GM18520 (cell line): Measurements from ENCODE around the gene LANCL2.
"Not testable (repeated sequence)": the region's sequence is repeated elsewhere in the genome, so short reads cannot be mapped to it uniquely, and the experiment has no call there.

Experiments
- ATAC-seq: cut with Tn5 transposase; IDR thresholded peaks from one replicate; pipeline ENCODE4 v1.9.1; 2021; ENCODE audit not compliant: unreplicated experiment

The LANCL2 gene

GRCh38 chr7:55469271-55469681 lies 104.1 kb downstream of the LANCL2 start:
- ATAC-seq: no peak

DNA sequence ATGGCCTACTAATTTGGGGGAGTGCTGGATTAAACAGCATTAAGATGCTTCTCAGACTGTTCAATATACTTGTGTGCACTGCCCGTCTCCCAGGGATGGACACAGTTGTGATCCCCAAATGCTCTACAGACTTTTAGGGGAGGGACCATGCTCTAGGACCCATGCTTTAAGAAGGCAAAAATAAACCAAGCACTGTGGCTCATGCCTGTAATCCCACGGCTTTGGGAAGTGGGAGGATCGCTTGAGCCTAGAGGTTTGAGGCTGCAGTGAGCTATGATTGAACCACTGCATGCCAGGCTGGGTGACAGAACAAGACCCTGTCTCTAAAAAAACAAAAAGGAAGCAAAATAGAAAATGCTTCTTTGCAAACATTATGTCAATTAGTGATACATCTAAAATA lies 104.6 kb downstream of the LANCL2 start:
- ATAC-seq: no peak

GRCh38 chr7:55470261-55470660 lies 105.1 kb downstream of the LANCL2 start:
- no peak for ATAC-seq

DNA sequence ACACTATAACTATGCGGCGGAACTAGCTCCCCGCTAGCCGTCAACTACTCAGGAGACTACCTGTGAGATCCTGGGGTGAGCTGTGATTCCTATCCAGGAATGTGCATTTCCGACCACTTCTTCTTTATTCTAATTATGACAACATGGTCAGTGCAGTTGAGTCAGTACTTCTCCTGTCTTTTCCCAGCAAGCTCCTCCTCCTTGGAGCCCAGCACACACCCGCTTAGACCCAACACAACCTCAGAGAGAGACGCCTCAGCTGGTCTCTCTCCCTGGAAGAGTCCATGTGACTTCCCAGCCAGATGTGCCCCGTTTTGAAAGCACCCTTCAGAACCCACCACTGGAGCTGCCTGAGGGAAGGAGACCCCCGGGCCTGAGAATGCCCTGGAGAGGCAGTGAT lies 106.5 kb downstream of the LANCL2 start:
- ATAC-seq: not testable (repeated sequence)

DNA sequence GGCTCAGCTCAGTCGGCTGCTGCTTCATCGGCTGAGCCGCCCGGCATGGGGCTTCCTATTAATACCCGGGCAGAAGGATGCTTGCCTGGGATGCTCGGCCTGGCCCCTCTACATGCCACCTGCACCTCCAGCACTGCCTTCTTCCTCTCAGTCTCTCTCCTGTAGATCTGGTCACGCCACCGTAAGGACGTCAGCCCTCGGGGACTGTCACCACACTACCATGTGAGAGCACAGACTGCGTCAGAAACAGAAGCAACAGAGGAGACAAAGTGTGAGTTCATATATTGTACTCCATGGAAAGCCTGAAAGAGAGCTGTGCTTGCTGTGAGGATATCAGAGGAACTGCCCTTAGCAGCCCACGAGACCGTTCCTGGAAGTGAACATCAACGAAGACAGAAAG lies 107.3 kb downstream of the LANCL2 start:
- ATAC-seq: not testable (repeated sequence)

DNA sequence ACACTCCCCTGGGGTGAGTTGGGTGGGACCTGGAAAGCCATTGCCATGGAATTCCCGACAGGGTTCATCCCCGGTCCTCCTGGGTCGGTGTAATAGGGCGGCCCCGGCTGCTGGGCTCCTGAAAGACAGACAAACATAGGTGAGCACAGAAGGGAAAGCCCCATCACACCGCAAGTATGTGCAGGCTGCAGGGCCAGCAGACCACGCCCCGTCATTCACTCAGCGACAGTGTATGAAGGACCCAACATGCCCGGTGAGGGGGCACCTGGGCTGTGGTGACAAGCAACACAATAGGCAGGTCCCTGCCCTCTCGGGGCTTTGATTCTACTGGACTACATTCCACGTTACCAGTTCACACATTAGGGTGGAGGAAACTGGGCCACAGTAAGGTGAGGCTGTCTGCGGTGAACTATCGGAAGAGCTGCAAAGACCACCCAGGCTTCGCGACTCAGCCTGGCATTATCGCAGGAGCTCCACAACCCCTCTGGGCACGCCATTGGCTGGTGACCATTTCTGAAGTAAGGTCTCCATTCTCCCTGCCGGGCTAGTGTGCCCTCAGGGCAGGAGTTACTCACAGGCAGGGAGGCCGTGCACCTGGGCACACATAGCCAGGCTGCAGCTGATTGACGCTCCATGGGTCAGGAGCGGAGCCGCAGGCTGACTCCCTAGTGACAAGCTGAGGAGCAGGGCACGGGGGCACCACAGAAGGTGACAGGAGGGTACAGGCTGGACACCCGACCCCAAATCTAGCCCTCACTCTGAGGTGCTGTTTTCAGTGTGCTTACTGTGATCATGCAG lies 108.0 kb downstream of the LANCL2 start:
- ATAC-seq: no peak

- no peak for ATAC-seq
These were observed 108.8 kb downstream of the LANCL2 start for GRCh38 chr7:55473932-55474331.

GRCh38 chr7:55474944-55475854 lies 110.1 kb downstream of the LANCL2 start:
- no peak for ATAC-seq

DNA sequence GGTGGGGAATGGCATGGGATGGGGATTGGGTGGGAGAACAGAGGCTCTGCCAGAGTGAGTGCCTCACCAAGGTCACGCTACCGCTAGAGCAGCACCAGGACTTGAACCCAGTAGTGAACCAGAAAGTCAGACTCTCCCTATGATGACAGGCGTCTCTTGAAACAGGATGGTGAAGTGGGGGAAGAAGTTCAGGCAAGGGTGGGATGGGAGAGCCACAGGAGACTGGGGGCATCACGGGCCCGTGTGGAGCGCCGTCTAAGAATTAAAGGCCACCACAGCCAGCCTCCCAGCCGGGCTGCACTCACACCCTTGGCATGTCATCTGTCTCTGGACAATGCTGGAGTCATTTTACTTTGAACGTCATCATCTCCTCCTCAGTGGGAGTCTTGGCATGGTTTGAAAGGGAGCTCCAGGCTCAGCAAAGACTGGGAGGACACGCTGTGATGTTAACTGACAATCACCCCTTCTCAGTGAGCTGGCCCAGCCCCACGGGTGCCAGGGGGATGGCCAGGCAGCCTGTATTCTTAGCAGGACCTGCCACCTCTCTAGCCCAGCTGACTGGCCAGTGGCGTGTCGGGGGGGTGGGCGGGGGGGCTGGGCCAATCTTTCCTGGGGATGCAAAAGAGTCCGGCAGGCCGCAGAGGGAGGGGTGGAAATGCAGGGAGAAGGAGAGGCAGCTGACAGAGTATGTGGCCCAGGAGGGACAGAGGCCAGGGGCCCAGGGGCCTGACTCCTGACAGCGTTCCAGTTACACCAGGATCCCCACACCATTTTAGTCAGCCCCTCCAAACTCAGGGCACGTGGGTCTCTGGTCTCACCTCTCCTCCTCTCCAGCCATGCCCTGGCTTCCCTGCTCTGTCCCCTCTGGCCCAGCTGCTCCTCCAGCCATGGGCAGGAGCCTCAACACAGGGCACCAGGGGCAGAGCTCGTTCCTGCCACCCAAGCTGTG lies 111.0 kb downstream of the LANCL2 start:
- no peak for ATAC-seq

- no peak for ATAC-seq
These were observed 112.0 kb downstream of the LANCL2 start for GRCh38 chr7:55476852-55477780.

DNA sequence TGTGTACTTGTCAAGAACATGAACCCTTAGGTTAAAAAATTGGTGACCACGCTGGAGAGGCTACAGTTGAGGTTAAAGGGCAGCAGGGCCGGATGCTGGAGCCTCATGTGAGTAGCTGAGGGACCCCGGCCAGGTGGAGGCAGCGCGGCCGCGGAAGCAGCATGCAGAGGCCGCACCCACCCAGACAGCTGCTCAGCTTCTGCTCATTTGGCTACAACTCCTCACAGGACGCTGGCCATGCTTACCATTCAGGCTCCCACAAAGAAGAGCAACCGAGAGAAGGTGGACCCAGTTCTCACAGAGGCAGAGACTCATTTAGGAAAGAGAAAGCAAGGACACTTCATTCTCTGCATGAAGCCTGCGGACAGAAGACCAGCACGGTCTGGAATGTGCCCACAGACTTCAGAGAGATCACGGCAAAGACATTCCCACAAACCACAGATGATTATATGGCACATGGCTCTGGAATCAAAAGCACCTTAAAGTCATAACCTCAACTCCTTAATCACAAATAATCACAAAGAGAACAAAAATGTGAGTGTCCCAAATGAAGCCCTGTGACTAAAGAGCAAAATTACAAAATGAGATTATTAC lies 112.7 kb downstream of the LANCL2 start:
- ATAC-seq: no peak

DNA sequence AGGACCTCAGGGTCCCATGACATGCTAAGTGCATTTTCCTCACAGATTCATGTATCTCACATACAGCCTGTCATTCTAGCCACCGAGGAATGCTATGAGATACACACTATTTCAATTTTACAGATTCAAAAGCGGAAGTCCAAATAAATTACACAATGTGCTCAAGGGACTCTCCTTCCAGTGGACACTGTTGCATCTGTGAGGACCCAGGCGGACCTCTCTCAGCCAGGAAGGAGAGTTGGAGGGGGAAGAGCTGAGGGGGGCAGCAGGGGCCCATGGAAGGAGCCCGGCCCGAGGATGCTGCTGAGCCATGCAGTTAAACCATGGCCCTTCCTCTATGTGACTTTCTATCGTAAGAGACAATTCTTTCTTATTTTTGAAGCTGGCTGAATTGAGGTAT lies 113.6 kb downstream of the LANCL2 start:
- no peak for ATAC-seq

- no peak for ATAC-seq
These were observed 116.0 kb downstream of the LANCL2 start for GRCh38 chr7:55481155-55481554.

- ATAC-seq: no peak
These were observed 117.9 kb downstream of the LANCL2 start for GRCh38 chr7:55483046-55483445.
